ENCODE results near the gene CARD14. TPM values are rescaled to one million over a fixed set of nuclear protein-coding genes. Genes with fewer than 3 reads are reported as not detected.

Gene CARD14
- total RNA-seq, 1 donor from 2014 or later = 5.4 TPM

DNA sequence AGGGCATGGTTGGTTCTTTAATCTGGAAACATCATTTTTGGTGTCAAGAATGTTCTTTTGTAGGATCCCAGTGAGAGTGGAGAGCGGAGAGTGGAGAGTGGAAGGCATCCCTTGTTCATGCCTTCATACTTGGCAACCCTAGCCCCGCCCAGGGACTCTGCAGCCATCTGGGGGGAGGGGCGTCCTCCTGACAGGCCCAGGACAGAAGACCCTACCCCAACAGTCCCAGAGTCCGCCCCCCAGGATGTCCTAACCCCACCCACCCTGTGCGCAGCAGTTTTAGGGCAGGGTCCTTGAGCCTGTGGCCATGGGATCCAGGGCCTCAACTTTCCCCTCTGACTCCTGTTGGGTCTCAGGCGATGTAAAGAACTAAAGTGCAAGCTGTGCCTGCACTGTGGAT is 54.9 kb downstream of the CARD14 start:
- Mint-ChIP-seq H3K27me3 (ENCODE audit: low read depth) (no peaks in the 10 kb centered on the region), H3K4me1 (peaks cover 11% of the 10 kb centered on the region), H3K27ac (no peak overlapping the region), H3K36me3 (peaks cover 16% of the 10 kb centered on the region), H3K9me3 (no peaks in the 10 kb centered on the region), H3K4me3 (no peak overlapping the region)
- TF ChIP-seq, protein P1, sequence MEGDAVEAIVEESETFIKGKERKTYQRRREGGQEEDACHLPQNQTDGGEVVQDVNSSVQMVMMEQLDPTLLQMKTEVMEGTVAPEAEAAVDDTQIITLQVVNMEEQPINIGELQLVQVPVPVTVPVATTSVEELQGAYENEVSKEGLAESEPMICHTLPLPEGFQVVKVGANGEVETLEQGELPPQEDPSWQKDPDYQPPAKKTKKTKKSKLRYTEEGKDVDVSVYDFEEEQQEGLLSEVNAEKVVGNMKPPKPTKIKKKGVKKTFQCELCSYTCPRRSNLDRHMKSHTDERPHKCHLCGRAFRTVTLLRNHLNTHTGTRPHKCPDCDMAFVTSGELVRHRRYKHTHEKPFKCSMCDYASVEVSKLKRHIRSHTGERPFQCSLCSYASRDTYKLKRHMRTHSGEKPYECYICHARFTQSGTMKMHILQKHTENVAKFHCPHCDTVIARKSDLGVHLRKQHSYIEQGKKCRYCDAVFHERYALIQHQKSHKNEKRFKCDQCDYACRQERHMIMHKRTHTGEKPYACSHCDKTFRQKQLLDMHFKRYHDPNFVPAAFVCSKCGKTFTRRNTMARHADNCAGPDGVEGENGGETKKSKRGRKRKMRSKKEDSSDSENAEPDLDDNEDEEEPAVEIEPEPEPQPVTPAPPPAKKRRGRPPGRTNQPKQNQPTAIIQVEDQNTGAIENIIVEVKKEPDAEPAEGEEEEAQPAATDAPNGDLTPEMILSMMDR (IDR thresholded peaks at IDR 0.05; ENCODE audit: unreplicated experiment) = no peak
- no peak for DNase-seq (ENCODE audit: low spot score in 2 of 2, unreplicated experiment in 2 of 2)

DNA sequence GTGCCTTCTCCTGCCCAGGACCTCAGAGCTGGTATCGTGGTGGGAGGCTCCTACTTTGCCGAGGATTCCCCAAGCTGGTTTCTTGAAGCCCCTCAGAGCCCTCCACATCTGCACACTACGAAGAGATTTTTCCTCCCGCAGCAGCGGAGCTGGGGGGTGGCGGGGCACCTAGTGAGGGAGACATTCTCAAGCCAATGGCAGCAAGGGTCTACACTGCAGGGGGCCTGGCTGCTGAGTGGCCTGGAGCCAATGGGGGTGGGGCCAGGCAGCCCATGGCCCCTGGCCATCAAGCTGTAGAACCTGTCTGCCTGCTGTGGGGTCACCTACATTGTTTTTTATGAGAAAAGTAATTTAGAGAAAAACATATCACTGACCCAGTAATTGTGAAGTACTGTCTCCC is 55.4 kb downstream of the CARD14 start:
- H3K27ac Mint-ChIP-seq = no peak overlapping the region
- no peaks in the 10 kb centered on the region for H3K27me3 Mint-ChIP-seq (ENCODE audit: low read depth)
- peaks cover 11% of the 10 kb centered on the region for H3K4me1 Mint-ChIP-seq
- H3K4me3 Mint-ChIP-seq = no peak overlapping the region
- H3K9me3 Mint-ChIP-seq = no peaks in the 10 kb centered on the region
- no peak for DNase-seq (ENCODE audit: low spot score in 2 of 2, unreplicated experiment in 2 of 2)
- H3K36me3 Mint-ChIP-seq = peaks cover 18% of the 10 kb centered on the region
- TF ChIP-seq, protein P1 (IDR thresholded peaks at IDR 0.05; ENCODE audit: unreplicated experiment) = no peak

DNA sequence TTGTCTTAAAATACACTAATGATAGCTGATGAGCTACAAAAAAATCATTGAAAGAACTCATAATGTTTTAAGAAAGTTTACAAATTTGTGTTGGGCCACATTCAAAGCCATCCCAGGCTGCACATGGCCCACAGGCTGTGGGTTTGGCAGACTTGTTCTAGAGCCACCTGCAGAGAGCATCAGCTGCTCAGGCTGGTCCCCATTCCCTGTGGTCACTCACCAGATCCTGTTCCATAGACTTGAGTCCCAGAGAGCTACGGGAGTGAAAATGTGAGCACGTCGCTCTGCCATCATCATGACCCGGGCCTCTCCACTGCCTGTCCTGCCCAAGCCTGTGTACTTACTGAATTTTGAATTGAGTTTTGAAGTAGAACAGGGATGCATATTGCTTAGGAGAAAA is 57.3 kb downstream of the CARD14 start:
- peaks cover 8% of the 10 kb centered on the region for H3K4me1 Mint-ChIP-seq
- H3K9me3 Mint-ChIP-seq = peaks cover 6% of the 10 kb centered on the region
- DNase-seq (ENCODE audit: low spot score in 2 of 2, unreplicated experiment in 2 of 2) = no peak
- no peak overlapping the region for H3K4me3 Mint-ChIP-seq
- no peaks in the 10 kb centered on the region for H3K27me3 Mint-ChIP-seq (ENCODE audit: low read depth)
- H3K36me3 Mint-ChIP-seq = peaks cover 34% of the 10 kb centered on the region
- TF ChIP-seq, protein P1 (IDR thresholded peaks at IDR 0.05; ENCODE audit: unreplicated experiment) = no peak
- H3K27ac Mint-ChIP-seq = no peak overlapping the region

DNA sequence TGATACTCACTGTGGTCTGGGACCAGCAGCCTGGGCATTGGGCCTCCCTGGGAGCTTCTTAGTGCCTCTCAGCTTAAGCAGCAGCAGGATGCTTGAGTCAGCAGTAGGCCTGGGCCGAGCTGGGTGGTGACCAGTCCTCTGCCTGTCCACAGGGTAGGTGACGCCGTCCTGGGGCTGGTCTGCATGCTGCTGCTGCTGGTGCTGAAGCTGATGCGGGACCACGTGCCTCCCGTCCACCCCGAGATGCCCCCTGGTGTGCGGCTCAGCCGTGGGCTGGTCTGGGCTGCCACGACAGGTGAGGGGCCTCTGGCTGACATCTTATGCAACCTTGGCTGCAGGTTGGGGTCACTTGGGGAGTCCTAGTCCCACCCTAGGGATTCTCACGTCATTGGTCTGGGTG is 57.8 kb downstream of the CARD14 start:
- peaks cover 8% of the 10 kb centered on the region for H3K4me1 Mint-ChIP-seq
- TF ChIP-seq, protein P1 (IDR thresholded peaks at IDR 0.05; ENCODE audit: unreplicated experiment) = no peak
- peaks cover 11% of the 10 kb centered on the region for H3K9me3 Mint-ChIP-seq
- H3K27me3 Mint-ChIP-seq (ENCODE audit: low read depth) = no peaks in the 10 kb centered on the region
- peaks cover 39% of the 10 kb centered on the region for H3K36me3 Mint-ChIP-seq
- no peak overlapping the region for H3K4me3 Mint-ChIP-seq
- no peak for DNase-seq (ENCODE audit: low spot score in 2 of 2, unreplicated experiment in 2 of 2)
- no peak overlapping the region for H3K27ac Mint-ChIP-seq

DNA sequence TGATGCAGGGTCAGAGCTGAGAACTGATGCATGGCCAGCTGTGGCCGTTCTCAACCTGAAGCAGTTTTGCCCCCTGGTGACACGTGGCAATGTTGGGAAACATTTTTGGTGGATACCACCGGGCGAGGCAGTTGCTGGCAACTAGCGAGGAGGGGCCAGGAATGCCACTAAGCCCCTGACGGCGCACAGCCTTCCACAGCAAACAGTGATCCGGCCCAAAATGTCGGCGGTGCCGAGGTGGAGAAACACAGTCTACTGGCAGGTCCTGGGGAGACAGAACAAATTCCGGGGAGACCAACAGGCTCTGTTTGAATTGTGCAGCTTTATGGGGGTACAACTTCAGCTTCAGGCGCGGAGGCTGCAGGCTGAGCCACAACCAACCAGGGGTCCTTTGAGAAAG is 58.6 kb downstream of the CARD14 start:
- Mint-ChIP-seq H3K27ac (no peak overlapping the region), H3K36me3 (peaks cover 38% of the 10 kb centered on the region), H3K4me3 (no peak overlapping the region), H3K9me3 (peaks cover 15% of the 10 kb centered on the region), H3K4me1 (peaks cover 8% of the 10 kb centered on the region), H3K27me3 (ENCODE audit: low read depth) (no peaks in the 10 kb centered on the region)
- no peak for DNase-seq (ENCODE audit: low spot score in 2 of 2, unreplicated experiment in 2 of 2)
- TF ChIP-seq, protein P1 (IDR thresholded peaks at IDR 0.05; ENCODE audit: unreplicated experiment) = no peak

DNA sequence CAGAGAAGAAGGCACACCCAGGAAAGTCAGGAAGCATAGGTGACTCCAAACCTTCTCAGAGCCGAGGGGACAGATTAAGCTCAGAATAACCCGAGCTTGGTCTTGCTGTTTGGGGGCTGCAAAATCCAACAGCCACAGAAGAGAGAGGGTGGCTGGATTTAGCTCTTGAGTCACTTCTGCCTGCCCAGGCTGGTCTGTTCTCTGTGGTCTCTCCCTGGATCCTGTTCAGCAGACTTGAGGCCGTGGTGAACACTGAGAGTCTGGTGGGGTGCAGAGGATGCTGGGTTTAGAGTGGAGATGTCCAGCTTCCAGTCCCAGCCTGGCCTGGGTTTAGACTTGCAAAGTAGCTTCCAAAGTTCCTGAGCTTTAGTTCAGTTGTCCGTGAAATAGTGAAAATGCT is 59.2 kb downstream of the CARD14 start:
- Mint-ChIP-seq H3K27me3 (ENCODE audit: low read depth) (no peaks in the 10 kb centered on the region), H3K36me3 (peaks cover 43% of the 10 kb centered on the region), H3K4me3 (no peak overlapping the region), H3K4me1 (peaks cover 8% of the 10 kb centered on the region), H3K9me3 (peaks cover 18% of the 10 kb centered on the region), H3K27ac (no peak overlapping the region)
- DNase-seq (ENCODE audit: low spot score in 2 of 2, unreplicated experiment in 2 of 2) = no peak
- TF ChIP-seq, protein P1 (IDR thresholded peaks at IDR 0.05; ENCODE audit: unreplicated experiment) = no peak

Data from mesothelial cell of epicardium (in vitro differentiated cells).